HG03159 (cell line): ENCODE results near the gene BCL10.

Experiments used
- ATAC-seq: cut with Tn5 transposase; IDR thresholded peaks from one replicate; pipeline ENCODE4 v1.9.1; 2021; ENCODE audit warnings: mild to moderate bottlenecking, moderate library complexity; ENCODE audit not compliant: unreplicated experiment

The BCL10 gene

GRCh38 chr1:85300140-85300539 lies 23.7 kb upstream of the BCL10 start:
- ATAC-seq: no peak

GRCh38 chr1:85297855-85298629 lies 21.6 kb upstream of the BCL10 start:
- ATAC-seq: peak; percentile 92

GRCh38 chr1:85297538-85297854 lies 21.1 kb upstream of the BCL10 start:
- no peak for ATAC-seq

- no peak for ATAC-seq
These were observed 20.5 kb upstream of the BCL10 start for GRCh38 chr1:85296980-85297379.

- no peak for ATAC-seq
These were observed 19.2 kb upstream of the BCL10 start for GRCh38 chr1:85295654-85296053.

GRCh38 chr1:85295006-85295431 lies 18.6 kb upstream of the BCL10 start:
- ATAC-seq: no peak

- ATAC-seq: no peak
These were observed 14.4 kb upstream of the BCL10 start for GRCh38 chr1:85290826-85291225.

- ATAC-seq: no peak
These were observed 13.5 kb upstream of the BCL10 start for GRCh38 chr1:85289848-85290335.

- no peak for ATAC-seq
These were observed 12.9 kb upstream of the BCL10 start for GRCh38 chr1:85289207-85289847.

- no peak for ATAC-seq
These were observed 7.8 kb upstream of the BCL10 start for GRCh38 chr1:85284202-85284601.

GRCh38 chr1:85283475-85284199 lies 7.2 kb upstream of the BCL10 start:
- ATAC-seq: no peak

- no peak for ATAC-seq
These were observed 6.0 kb upstream of the BCL10 start for GRCh38 chr1:85282424-85282823.

GRCh38 chr1:85280636-85281035 lies 4.2 kb upstream of the BCL10 start:
- no peak for ATAC-seq

GRCh38 chr1:85279458-85280080 lies 3.1 kb upstream of the BCL10 start:
- ATAC-seq: no peak

- ATAC-seq: peak; percentile 14
These were observed 2.5 kb upstream of the BCL10 start for GRCh38 chr1:85278853-85279314.

GRCh38 chr1:85277802-85278201 lies 1.4 kb upstream of the BCL10 start:
- no peak for ATAC-seq

GRCh38 chr1:85276978-85277639 lies 677 bp upstream of the BCL10 start:
- ATAC-seq: no peak

- peak; percentile 20 for ATAC-seq
These were observed 674 bp downstream of the BCL10 start for GRCh38 chr1:85275701-85276214.

- no peak for ATAC-seq
These were observed 1.4 kb downstream of the BCL10 start for GRCh38 chr1:85274969-85275453.

GRCh38 chr1:85273397-85273796 lies 3.0 kb downstream of the BCL10 start:
- ATAC-seq: no peak
